ENCODE data around the gene MARCKS. TPM values are rescaled to one million over a fixed set of nuclear protein-coding genes. Genes with fewer than 3 reads are reported as not detected.

Gene MARCKS
- total and polyA plus RNA-seq, 10 of the 15 experiments (the other 5 are each of a cell fraction or from before 2014, with no cell fraction given) = 29.0 to 164 (median 74.5) TPM

DNA sequence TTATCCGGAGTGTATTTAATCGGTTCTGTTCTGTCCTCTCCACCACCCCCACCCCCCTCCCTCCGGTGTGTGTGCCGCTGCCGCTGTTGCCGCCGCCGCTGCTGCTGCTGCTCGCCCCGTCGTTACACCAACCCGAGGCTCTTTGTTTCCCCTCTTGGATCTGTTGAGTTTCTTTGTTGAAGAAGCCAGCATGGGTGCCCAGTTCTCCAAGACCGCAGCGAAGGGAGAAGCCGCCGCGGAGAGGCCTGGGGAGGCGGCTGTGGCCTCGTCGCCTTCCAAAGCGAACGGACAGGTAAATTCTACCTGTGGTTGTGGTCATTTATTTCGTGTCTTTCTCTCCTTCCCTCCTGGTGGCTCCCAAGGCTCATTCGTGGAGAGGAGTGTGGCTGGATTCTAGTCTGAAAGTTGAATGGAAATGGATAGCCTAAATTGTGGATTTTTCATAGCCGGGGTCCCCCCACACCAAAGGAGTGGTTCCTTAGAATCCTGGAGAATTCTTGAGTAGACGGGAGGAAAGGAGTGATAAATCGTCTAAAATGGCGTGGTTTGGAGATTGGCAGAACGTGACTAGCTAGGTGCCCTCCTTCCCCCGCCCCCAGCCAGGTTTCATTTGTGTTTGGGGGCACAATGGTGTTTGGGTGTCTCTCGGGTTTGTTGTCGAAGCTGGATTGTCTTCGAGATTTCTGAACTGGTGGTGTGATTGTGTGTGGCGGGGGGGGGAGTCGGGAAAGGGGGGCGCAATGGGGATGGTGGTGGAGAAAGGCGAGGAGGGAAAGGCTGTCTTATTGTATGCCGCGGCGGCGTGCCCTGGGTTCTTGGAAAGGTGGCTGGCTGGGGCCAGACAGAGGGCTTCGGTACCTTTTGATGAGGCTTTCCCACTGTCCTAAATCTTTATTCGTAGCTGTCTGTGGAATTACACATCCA is 673 bp downstream of the MARCKS start (continued):
- TF ChIP-seq JUNB (IDR thresholded peaks at IDR 0.05) (no peak), YY1 (IDR thresholded peaks at IDR 0.05; ENCODE audit: low read depth, low read length) (peak; percentile 37; the same call in 1 of the 2 replicates), NR2C1 (IDR thresholded peaks at IDR 0.05) (no peak), EGR1 (IDR thresholded peaks at IDR 0.05; ENCODE audit: borderline replicate concordance in 1 of 2, low read depth in 2 of 2, low read length in 2 of 2) (peak in 1 of 2 experiments; percentile 2; a peak in 1 of 3 replicates), MYB (IDR thresholded peaks at IDR 0.05; ENCODE audit: borderline replicate concordance, low read depth, low read length) (no peak), POLR2A (IDR thresholded peaks at IDR 0.05; ENCODE audit: low read depth, low read length) (peak; percentile 23; the same call in 1 of the 2 replicates), RB1 (IDR thresholded peaks at IDR 0.05; ENCODE audit: borderline replicate concordance) (peak; percentile 19; the same call in 1 of the 2 replicates), PAX5 (IDR thresholded peaks at IDR 0.05; ENCODE audit: borderline replicate concordance, low read depth, low read length) (0 out of 2 replicates have a peak, but pooled peaks have one; percentile 22), CHD1 (IDR thresholded peaks at IDR 0.05; ENCODE audit: low read depth, low read length) (peak; percentile 80; the same call in 1 of the 2 replicates)
- TF ChIP-seq, protein P1, sequence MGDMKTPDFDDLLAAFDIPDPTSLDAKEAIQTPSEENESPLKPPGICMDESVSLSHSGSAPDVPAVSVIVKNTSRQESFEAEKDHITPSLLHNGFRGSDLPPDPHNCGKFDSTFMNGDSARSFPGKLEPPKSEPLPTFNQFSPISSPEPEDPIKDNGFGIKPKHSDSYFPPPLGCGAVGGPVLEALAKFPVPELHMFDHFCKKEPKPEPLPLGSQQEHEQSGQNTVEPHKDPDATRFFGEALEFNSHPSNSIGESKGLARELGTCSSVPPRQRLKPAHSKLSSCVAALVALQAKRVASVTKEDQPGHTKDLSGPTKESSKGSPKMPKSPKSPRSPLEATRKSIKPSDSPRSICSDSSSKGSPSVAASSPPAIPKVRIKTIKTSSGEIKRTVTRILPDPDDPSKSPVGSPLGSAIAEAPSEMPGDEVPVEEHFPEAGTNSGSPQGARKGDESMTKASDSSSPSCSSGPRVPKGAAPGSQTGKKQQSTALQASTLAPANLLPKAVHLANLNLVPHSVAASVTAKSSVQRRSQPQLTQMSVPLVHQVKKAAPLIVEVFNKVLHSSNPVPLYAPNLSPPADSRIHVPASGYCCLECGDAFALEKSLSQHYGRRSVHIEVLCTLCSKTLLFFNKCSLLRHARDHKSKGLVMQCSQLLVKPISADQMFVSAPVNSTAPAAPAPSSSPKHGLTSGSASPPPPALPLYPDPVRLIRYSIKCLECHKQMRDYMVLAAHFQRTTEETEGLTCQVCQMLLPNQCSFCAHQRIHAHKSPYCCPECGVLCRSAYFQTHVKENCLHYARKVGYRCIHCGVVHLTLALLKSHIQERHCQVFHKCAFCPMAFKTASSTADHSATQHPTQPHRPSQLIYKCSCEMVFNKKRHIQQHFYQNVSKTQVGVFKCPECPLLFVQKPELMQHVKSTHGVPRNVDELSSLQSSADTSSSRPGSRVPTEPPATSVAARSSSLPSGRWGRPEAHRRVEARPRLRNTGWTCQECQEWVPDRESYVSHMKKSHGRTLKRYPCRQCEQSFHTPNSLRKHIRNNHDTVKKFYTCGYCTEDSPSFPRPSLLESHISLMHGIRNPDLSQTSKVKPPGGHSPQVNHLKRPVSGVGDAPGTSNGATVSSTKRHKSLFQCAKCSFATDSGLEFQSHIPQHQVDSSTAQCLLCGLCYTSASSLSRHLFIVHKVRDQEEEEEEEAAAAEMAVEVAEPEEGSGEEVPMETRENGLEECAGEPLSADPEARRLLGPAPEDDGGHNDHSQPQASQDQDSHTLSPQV (IDR thresholded peaks at IDR 0.05) = no peak
- TF ChIP-seq, protein P2, sequence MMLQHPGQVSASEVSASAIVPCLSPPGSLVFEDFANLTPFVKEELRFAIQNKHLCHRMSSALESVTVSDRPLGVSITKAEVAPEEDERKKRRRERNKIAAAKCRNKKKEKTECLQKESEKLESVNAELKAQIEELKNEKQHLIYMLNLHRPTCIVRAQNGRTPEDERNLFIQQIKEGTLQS (IDR thresholded peaks at IDR 0.05; ENCODE audit: borderline replicate concordance, extremely low read depth, low read depth, low read length) = no peak
- TF ChIP-seq, protein P3, sequence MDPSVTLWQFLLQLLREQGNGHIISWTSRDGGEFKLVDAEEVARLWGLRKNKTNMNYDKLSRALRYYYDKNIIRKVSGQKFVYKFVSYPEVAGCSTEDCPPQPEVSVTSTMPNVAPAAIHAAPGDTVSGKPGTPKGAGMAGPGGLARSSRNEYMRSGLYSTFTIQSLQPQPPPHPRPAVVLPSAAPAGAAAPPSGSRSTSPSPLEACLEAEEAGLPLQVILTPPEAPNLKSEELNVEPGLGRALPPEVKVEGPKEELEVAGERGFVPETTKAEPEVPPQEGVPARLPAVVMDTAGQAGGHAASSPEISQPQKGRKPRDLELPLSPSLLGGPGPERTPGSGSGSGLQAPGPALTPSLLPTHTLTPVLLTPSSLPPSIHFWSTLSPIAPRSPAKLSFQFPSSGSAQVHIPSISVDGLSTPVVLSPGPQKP (IDR thresholded peaks at IDR 0.05; ENCODE audit: low read depth, low read length) = 0 out of 2 replicates have a peak, but pooled peaks have one; percentile 11
